Bronchial epithelial cell (primary cell): ENCODE measurements around the gene DCHS1. TPM values are rescaled to one million over a fixed set of nuclear protein-coding genes. Genes with fewer than 3 reads are reported as not detected.

Experiments used
- DNase-seq: peaks from one replicate; pipeline ENCODE4 v3.0.0-alpha.2; 2010; ENCODE audit warnings: low read depth
- FAIRE-seq: peaks from 2 replicates; lab custom pipeline; 2011; peaks lifted over from hg19 to GRCh38; lab: Jason Lieb, UNC
- H3K27me3 ChIP-seq: 2 replicates; pipeline ENCODE4 v1.5.1; 2011; ENCODE audit warnings: low read length; ENCODE audit not compliant: control insufficient read depth, insufficient read depth
- H3K36me3 ChIP-seq: 2 replicates; pipeline ENCODE4 v1.5.1; 2011; ENCODE audit warnings: low read length; ENCODE audit not compliant: control insufficient read depth, insufficient read depth
- H3K4me3 ChIP-seq: 2 replicates; pipeline ENCODE4 v1.5.1; 2011; ENCODE audit warnings: mild to moderate bottlenecking, low read depth, low read length, control low read depth
- total RNA-seq: library from RNA; depleted of rRNA; stranded (reverse); fragments of >200 nt; gene quantifications from 2 replicates; pipeline ENCODE4 v1.2.1, GENCODE V29; 2014
- TF ChIP-seq, protein P1 (sequence below): IDR thresholded peaks from 2 replicates; pipeline ENCODE4 v1.5.1; 2011; ENCODE audit warnings: mild to moderate bottlenecking, moderate library complexity, low read length, control low read depth, inconsistent platforms; ENCODE audit not compliant: insufficient read depth, severe bottlenecking

DCHS1 gene
- total RNA-seq, 1 donor from 2014 or later: 0.26 TPM

DNA sequence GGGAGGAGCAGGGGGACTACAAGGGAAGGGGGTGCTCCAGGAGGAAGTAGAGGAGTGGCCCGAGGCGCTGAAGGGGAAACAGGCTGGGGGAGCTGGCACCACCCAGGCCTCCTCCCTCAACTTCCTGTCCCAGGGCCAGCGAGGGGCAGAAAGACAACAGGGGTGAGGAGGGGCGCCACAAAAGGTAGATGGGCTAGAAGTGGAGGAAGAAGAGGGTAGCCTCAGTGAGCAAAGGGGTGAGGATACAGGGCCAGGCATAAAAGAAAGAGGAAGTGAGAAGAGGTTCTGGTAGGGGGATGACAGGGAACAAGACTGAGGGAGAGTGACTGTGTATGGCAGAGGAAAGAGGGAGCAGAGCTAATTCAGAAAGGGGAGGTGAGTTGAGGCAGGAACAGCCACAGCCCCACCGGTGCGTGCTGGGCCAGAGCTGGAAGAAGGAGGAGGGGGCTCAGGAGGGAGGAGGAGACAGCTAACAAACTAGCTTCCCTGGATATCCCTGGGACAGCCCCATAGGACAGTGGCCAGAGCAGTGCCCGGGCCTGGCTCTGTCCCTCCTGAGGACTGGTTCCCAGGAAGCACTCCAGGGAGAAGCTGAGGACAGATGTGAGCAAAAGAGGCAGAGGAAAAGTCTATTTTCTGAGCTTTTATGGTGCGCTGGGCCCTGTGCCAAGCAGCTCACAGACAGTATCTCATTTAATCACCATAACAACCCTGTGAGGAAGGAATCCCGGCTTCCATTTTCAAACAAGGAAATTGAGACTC, 8.5 kb downstream of the DCHS1 start:
- no peaks in the 10 kb centered on the region for H3K36me3 ChIP-seq
- FAIRE-seq (no peak), DNase-seq (no peak)
- peaks cover 13% of the 10 kb centered on the region for H3K27me3 ChIP-seq
- no peak overlapping the region for H3K4me3 ChIP-seq
- TF ChIP-seq, protein P1, sequence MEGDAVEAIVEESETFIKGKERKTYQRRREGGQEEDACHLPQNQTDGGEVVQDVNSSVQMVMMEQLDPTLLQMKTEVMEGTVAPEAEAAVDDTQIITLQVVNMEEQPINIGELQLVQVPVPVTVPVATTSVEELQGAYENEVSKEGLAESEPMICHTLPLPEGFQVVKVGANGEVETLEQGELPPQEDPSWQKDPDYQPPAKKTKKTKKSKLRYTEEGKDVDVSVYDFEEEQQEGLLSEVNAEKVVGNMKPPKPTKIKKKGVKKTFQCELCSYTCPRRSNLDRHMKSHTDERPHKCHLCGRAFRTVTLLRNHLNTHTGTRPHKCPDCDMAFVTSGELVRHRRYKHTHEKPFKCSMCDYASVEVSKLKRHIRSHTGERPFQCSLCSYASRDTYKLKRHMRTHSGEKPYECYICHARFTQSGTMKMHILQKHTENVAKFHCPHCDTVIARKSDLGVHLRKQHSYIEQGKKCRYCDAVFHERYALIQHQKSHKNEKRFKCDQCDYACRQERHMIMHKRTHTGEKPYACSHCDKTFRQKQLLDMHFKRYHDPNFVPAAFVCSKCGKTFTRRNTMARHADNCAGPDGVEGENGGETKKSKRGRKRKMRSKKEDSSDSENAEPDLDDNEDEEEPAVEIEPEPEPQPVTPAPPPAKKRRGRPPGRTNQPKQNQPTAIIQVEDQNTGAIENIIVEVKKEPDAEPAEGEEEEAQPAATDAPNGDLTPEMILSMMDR: no peak

DNA sequence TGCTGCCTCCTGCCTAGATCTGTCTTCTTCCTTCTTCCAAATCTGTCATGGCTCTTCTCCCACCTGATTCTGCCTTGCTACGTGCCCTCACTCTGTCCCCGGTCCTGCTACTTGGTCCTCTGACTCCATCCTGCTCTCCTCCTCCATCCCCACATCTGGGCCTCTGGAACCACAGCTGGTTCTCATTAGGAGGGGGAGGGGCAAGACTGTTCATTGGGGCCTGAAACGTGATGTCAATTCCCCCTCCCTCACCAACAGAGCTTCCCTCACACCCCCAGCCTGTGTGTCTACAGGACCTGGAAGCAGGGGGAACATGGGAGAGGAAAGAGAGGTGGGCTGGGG, 9.1 kb downstream of the DCHS1 start:
- Histone ChIP-seq H3K4me3 (no peak overlapping the region), H3K27me3 (peaks cover 10% of the 10 kb centered on the region), H3K36me3 (no peaks in the 10 kb centered on the region)
- FAIRE-seq (no peak), DNase-seq (no peak)
- TF ChIP-seq, protein P1: no peak

DNA sequence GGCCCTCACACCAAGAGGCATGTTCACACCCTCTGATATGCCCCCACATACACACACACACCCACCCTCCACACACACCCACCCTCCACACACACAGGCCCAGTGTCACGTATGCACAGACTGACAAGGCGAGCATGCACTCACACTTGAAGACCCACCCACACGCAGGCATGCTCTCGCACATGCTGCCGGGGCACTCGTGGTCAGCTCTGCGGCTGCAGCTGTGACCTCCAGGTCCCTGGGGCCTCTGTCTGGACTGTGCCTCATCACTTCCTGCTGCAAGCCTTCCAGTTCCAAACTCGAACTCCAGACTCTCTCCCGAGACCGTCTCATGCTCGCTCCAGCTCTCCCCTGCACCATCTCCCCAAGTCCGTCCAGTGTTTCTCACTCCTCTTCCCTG, 9.5 kb downstream of the DCHS1 start:
- no peak for DNase-seq
- Histone ChIP-seq H3K27me3 (peaks cover 10% of the 10 kb centered on the region), H3K4me3 (no peak overlapping the region), H3K36me3 (no peaks in the 10 kb centered on the region)
- TF ChIP-seq, protein P1: no peak
- FAIRE-seq: no peak

DNA sequence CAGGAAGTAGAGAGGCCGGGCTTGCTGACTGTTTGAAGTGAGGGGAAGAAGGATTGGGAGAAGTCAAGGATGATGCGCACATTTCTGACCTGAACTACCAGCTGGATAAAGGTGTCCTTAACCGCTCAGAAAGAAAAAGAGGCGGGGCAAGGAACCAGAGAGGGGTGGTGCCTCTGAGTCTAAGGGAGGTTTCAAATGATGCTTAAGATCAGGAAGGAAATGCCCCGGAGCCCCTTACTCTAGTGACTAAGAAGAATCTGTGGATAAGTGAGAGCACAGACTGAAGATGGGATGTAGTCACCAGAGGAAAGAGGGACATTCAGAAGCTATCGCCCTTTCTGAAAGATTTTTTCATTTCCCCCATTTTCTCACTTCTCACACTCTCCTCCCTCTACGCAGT, 12.7 kb downstream of the DCHS1 start:
- FAIRE-seq: no peak
- Histone ChIP-seq H3K27me3 (peaks cover 2% of the 10 kb centered on the region), H3K36me3 (no peaks in the 10 kb centered on the region), H3K4me3 (no peak overlapping the region)
- TF ChIP-seq, protein P1: no peak
- DNase-seq: no peak

DNA sequence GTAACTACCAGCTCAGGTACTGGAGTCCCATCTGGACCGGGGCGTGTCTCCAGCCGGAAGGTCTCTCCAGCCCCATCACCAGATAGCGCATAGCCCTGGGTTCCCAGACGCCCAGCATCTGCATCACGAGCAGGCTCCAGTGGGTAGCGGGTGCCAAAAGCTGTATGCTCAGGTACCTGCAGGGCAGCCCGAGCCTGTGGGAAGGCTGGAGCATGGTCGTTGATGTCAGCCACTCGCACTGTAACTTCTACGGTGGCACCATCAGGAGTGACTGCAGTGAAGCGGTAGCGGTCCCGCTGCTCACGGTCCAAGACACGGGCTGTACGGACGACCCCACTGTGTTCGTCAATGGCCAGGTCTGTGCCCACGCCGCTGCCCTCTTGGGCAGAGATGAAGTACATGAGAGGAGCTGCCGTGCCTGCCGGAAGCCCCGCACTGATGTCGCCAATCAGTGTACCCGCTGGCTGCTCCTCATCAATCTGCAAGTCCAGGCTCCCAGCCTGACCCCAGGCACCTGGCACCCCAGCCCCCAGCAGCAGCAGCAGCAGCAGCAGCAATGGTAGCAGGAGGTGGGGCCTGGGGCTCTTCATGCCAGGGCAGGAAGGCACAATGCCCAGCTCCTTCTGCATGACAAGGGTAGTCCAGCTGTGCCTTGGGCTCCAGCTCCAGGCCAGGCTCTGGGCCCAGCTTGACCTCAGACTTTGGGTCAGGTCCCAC, 14.5 kb downstream of the DCHS1 start:
- no peak for DNase-seq
- FAIRE-seq: no peak
- Histone ChIP-seq H3K27me3 (peaks cover 2% of the 10 kb centered on the region), H3K4me3 (no peak overlapping the region), H3K36me3 (no peaks in the 10 kb centered on the region)
- TF ChIP-seq, protein P1: no peak
